ENCODE data around the gene BST1.

Gene BST1

DNA sequence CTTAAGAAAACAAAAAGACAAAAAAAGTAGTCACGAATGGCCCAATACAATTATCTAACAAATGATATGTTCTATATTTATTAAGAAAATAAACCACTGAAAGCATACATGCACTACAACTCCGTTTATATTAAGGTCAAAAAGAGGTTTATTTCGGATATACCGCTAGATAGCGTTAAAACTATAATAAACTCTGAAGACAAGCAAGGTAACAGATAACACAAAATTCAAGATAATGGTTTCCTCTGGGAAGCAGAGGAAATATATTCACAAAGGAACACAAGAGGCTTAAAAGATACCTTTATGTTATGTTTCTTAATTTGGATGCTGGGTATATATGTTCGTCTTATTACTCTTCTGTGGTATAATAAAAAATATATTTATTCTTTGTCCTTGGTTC lies 26.0 kb upstream of the BST1 start:
- no peak for DNase-seq

- DNase-seq = no peak
Observed at GRCh38 chr4:15677507-15677988, 25.3 kb upstream of the BST1 start.

GRCh38 chr4:15681067-15681371 lies 21.8 kb upstream of the BST1 start:
- DNase-seq = no peak

- peak; percentile 93 for DNase-seq
Observed at GRCh38 chr4:15681372-15682241, 21.3 kb upstream of the BST1 start, which contains the start of gene FAM200B. Gene FAM200B (plus strand): TSS chr4:15681827. CDS start chr4:15686978, 5,151 bp downstream.

DNA sequence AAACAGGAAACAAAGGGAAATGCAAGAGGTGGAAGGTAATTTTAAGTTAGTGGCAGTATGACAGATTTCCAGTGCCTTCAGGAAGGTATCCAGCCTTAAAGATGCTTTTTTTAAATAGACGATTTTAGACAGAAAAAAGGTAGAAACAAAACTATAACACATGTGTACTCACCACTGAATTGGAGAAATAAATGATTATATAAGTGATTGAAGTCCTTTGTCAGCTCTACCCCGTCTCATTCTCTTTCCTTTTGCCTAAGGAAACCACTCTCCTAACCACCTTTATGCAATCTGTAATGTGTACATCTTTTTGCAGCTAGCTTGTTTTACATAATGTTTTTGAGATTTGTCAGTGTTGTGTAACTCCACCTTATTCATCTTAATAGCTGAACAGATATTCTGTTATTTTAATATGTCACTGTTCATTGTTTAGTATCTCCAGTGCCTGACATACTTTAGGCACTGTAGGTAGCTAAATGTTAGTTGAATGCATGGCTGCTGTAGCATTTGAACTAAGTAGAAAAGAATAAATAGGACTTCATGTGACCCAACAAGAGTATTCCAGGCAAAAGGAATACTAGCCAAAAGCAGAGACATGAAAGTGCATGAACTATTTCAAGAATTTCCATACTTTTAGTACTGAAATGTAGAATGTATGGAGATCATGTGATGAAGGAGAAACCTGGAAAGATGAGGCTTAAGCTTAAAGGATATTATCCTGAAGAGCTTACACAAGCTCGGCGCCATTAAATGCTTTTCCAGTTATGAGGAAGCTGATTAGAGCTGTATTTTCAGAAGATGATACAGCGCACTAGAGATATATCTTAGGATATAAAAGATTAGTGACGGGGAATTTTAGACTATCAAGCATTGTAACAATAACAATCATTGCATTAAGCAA lies 20.4 kb upstream of the BST1 start:
- no peak for DNase-seq

- no peak for DNase-seq
Observed at GRCh38 chr4:15683143-15683495, 19.7 kb upstream of the BST1 start.

- no peak for DNase-seq
Observed at GRCh38 chr4:15684498-15684897, 18.4 kb upstream of the BST1 start.

DNA sequence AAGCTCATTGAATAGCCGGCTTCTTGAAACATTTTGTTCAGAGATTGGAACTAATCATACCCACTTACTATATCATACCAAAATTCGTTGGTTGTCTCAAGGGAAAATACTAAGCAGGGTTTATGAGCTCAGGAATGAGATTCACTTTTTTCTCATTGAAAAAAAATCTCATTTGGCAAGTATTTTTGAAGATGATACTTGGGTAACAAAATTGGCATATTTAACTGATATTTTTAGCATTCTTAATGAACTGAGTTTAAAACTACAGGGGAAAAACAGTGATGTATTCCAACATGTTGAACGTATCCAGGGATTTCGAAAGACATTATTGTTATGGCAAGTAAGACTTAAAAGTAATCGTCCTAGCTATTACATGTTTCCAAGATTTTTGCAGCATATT lies 14.8 kb upstream of the BST1 start:
- DNase-seq = no peak

DNA sequence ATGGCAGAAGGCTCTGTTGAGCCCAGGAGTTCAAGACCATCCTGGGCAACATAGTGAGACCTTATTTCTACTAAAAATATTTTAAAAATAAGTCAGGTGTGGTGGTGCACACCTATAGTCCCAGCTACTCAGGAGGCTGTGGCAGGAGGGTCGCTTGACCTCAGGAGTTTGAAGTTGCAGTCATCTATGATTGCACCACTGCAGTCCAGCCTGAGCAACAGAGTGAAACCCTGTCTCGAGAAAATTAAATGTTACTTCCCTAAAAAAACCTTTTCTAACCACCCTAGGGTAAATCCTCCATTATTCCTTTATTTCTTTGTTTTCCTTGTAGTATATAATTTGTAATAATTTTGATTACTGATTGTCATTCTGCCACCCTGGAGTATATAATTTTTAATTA lies 13.3 kb upstream of the BST1 start:
- no peak for DNase-seq

DNA sequence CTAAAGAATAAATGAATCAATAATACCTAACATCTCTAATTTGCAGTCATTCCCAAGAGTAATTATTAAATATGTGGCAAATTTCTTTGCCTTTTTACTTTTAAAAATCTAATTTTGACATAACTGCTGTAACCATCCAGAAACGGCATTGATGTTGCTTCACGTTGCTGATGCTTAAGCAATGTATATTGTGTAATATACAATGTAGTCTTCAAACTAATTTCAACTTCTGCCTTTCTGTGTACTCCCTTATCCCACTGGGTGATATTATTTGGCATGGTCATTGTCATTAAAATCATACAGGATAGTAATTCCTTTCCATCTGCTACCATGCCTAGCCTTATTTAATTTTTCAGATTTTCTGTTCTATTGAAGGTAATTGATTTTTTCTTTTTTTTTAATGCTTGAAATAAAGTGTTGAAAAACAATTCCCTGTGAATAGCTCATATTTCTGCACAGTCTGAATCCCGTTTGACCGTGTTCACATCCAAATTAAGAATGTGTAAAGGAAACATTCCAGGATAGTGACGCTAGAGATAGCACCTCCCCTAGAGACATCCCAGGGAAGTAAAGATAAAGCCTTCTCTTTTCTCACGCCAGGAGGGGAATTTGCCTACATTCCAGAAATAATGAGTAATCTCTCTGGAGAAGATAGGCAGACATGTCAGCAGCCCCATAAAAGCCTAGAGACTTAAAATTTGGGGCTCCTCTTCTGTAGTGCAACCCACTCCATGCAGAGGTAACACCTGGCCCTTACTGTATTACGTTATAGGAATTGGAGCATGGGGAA lies 12.7 kb upstream of the BST1 start:
- DNase-seq = no peak

- DNase-seq = no peak
Observed at GRCh38 chr4:15691346-15692135, 11.3 kb upstream of the BST1 start.

GRCh38 chr4:15692602-15693001 lies 10.3 kb upstream of the BST1 start:
- DNase-seq = no peak

GRCh38 chr4:15694431-15694830 lies 8.4 kb upstream of the BST1 start:
- DNase-seq = no peak

DNA sequence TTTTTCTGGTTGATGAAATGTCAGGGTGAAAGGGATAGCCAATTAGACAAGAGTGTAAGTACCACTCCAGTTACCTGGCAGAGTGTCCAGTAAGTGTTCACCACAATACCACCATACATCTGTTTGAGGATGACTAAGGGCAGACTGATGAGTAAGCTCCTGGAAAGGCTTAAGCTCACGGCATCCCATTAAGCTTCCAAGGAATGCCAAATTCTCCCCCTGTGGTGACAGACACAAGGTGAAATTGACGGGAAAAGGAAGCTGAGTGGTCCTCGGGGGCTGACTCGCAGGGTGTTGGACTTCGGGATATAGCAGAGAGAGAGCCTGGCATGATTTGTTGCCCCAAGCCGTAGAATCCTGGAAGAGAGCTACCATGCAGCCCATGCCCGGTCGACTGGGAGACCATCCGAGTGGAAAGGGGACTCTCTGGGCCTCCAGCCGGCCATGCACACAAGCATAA lies 7.6 kb upstream of the BST1 start:
- no peak for DNase-seq

DNA sequence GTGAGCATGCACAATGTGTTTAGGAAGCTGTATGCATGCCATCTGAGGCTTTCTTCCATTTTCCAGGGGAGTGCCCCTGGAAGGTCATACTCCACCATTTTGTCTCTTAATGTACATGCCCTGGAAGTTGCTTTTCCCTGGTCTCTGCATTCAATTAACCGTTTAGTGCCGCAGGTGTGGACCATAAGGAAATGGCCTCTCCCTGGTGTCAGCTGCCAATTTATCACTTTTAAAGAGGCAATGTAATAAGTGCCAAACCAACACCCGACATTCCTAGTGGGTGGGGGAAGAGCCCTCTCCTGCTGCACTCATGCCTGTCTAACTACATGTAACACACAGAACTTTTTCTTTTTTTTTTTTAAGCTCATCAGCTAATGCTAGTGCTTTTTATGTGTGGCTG lies 7.1 kb upstream of the BST1 start:
- no peak for DNase-seq

- no peak for DNase-seq
Observed at GRCh38 chr4:15696866-15697265, 6.0 kb upstream of the BST1 start.

GRCh38 chr4:15703439-15703838 lies 574 bp downstream of the BST1 start:
- no peak for DNase-seq

- DNase-seq = no peak
Observed at GRCh38 chr4:15704129-15704528, 1.3 kb downstream of the BST1 start.

GRCh38 chr4:15706646-15707362 lies 3.9 kb downstream of the BST1 start:
- DNase-seq = no peak

- DNase-seq = no peak
Observed at GRCh38 chr4:15707363-15707715, 4.5 kb downstream of the BST1 start.

GRCh38 chr4:15711762-15712161 lies 8.9 kb downstream of the BST1 start:
- no peak for DNase-seq

GRCh38 chr4:15712214-15712613 lies 9.3 kb downstream of the BST1 start:
- no peak for DNase-seq

Data from activated effector memory CD4-positive, alpha-beta T cell treated with Interleukin-2 at 50 U/mL for 16 hours (primary cell).